Upper lobe of left lung (tissue), 4 donors: Measurements from ENCODE around the gene FOXB2.

Experiments used
- CTCF ChIP-seq, 6 experiments: fragments of 450-650 bp in 4 of 6; fragments of 200-600 bp in 2 of 6; sonication (generic) in 2 of 6; IDR thresholded peaks; one replicate each; pipeline ENCODE4 v1.5.1; 2016 to 2019; ENCODE audit warnings: antibody characterized with exemption in 6 of 6
- EP300 ChIP-seq, 4 donors: sonication (generic); formaldehyde crosslinking; IDR thresholded peaks; one replicate each; pipeline ENCODE4 v1.5.1; 2017; ENCODE audit warnings: antibody characterized with exemption in 4 of 4, control low read depth in 2 of 4
- POLR2A ChIP-seq, 4 donors: fragments of 450-650 bp; IDR thresholded peaks; one replicate each; pipeline ENCODE4 v1.5.1; 2016 to 2017; ENCODE audit warnings: antibody characterized with exemption in 4 of 4, mild to moderate bottlenecking in 2 of 4
- POLR2AphosphoS5 ChIP-seq, 2 donors: sonication (generic); formaldehyde crosslinking; IDR thresholded peaks; one replicate each; pipeline ENCODE4 v1.5.1; 2017; ENCODE audit warnings: antibody characterized with exemption in 2 of 2

GRCh38 chr9:77030045-77030444, 10.6 kb downstream of the FOXB2 start:
- TF ChIP-seq CTCF (IDR thresholded peaks at IDR 0.05) (no peak), POLR2A (IDR thresholded peaks at IDR 0.05) (no peak), POLR2AphosphoS5 (IDR thresholded peaks at IDR 0.05) (no peak), EP300 (IDR thresholded peaks at IDR 0.05) (no peak)
